Spleen (tissue), 11 donors: Measurements from ENCODE around the gene PRDM16. TPM values are rescaled to one million over a fixed set of nuclear protein-coding genes. Genes with fewer than 3 reads are reported as not detected.

Source experiments
- DNase-seq: peaks from one replicate; pipeline ENCODE4 v3.0.0-alpha.2; 2020
- H3K27ac ChIP-seq, 8 donors: fragments of 200-600 bp; sonication (generic) in 7 of 8; 1 replicate in 4 of 8; 2 replicates in 4 of 8; pipeline versions ENCODE4 v1.5.0 to v1.8.0; 2016 to 2021; ENCODE audit warnings: inconsistent platforms in 4 of 8, mild to moderate bottlenecking in 4 of 8, moderate library complexity in 1 of 8
- H3K27me3 ChIP-seq, 7 donors: fragments of 200-600 bp; sonication (generic) in 6 of 7; replicated peaks in 1 of 7; 1 replicate in 4 of 7; 2 replicates in 3 of 7; pipeline versions ENCODE4 v1.5.0 to v1.8.0; 2016 to 2021; ENCODE audit warnings: inconsistent platforms in 3 of 7, mild to moderate bottlenecking in 1 of 7
- H3K36me3 ChIP-seq, 6 donors: fragments of 200-600 bp; sonication (generic) in 5 of 6; 1 replicate in 4 of 6; 2 replicates in 2 of 6; pipeline versions ENCODE4 v1.5.0 to v1.8.0; 2016 to 2021; ENCODE audit warnings: inconsistent platforms in 2 of 6
- H3K4me1 ChIP-seq, 6 donors: fragments of 200-600 bp; sonication (generic) in 5 of 6; 1 replicate in 3 of 6; 2 replicates in 3 of 6; pipeline versions ENCODE4 v1.5.0 to v1.8.0; 2016 to 2021; ENCODE audit warnings: inconsistent platforms in 3 of 6
- H3K4me3 ChIP-seq, 8 donors: fragments of 200-600 bp; sonication (generic) in 7 of 8; 1 replicate in 4 of 8; 2 replicates in 4 of 8; pipeline versions ENCODE4 v1.5.0 to v1.8.0; 2016 to 2021; ENCODE audit warnings: inconsistent platforms in 4 of 8, mild to moderate bottlenecking in 4 of 8, moderate library complexity in 2 of 8
- H3K9me3 ChIP-seq, 8 donors: fragments of 200-600 bp; sonication (generic) in 7 of 8; 1 replicate in 4 of 8; 2 replicates in 4 of 8; pipeline versions ENCODE4 v1.5.0 to v1.8.0; 2016 to 2021; ENCODE audit warnings: inconsistent platforms in 4 of 8
- POLR2A ChIP-seq, 3 donors: fragments of 450-650 bp; IDR thresholded peaks; one replicate each; pipeline ENCODE4 v1.5.1; 2017; ENCODE audit warnings: antibody characterized with exemption in 3 of 3, mild to moderate bottlenecking in 1 of 3
- POLR2AphosphoS5 ChIP-seq, 3 donors: sonication (generic); formaldehyde crosslinking; IDR thresholded peaks; one replicate each; pipeline ENCODE4 v1.5.1; 2017; ENCODE audit warnings: antibody characterized with exemption in 3 of 3
- WGBS, 5 donors: extraction: QIAGEN DNeasy Blood & Tissue Kit in 3 of 5; methylation state at CpG; one replicate each; pipeline versions ENCODE4 v1.1.5 to v1.1.7; 2013 to 2018; 5-methylcytosine and 5-hydroxymethylcytosine counted together
- intact Hi-C: fragments of 100-400 bp; cut with DNase I; formaldehyde crosslinking; loops from one replicate; pipeline ENCODE4 v1.15.0; 2023; ENCODE audit warnings: low total_unique reads
- polyA plus RNA-seq, 3 donors: library from polyadenylated mRNA; stranded (reverse); fragments of 200-250 nt; gene quantifications; one replicate each; pipeline ENCODE4 v1.2.1, GENCODE V29; 2013
- total RNA-seq, 7 donors: library from RNA; depleted of rRNA in 3 of 7; stranded (reverse); fragments of >200 nt in 3 of 7; fragmentation: NEBNext Ultra II Directional in 4 of 7; extraction: Animal tissue kit (Norgen Biotek cat#: 25700) in 4 of 7; gene quantifications; one replicate each; pipeline versions ENCODE4 v1.1.0 to v1.2.1, GENCODE V29; 2016 to 2021
- TF ChIP-seq, protein P1 (sequence below), 11 experiments: fragments of 200-600 bp in 7 of 11; fragments of 450-650 bp in 4 of 11; sonication (generic) in 4 of 11; IDR thresholded peaks in 8 of 11; conservative IDR thresholded peaks in 3 of 11; 1 replicate in 7 of 11; 2 replicates in 4 of 11; pipeline versions ENCODE4 v1.4.0 to v1.8.0; 2016 to 2021; ENCODE audit warnings: antibody characterized with exemption in 11 of 11, inconsistent platforms in 4 of 11, mild to moderate bottlenecking in 1 of 11
- donor health status: healthy with polysubstance abuse.
- donor health status: DM: no; HTN: no; CAD: no; lungs with moderate emphysema.
- donor health status: DM: no; HTN: no; CAD: no.
- donor health status: Bipolar disorder and iron deficiency.
- donor health status: healthy.
- donor health status: DM: no; HTN: no; CAD: no.
- donor health status: DM: yes; HTN: yes; CAD: no.

Gene PRDM16
- total and polyA plus RNA-seq, 10 donors = 0.43 to 3.2 (median 1.4) TPM

- no peak overlapping the region for H3K27ac ChIP-seq
Measured at GRCh38 chr1:3160647-3161145, 91.7 kb downstream of the PRDM16 start.

GRCh38 chr1:3161176-3161840 is 92.3 kb downstream of the PRDM16 start:
- peaks cover 0 to 63% (median 5%) of the 10 kb centered on the region in 7 donors for H3K27me3 ChIP-seq
- no peak overlapping the region for H3K4me3 ChIP-seq
- H3K9me3 ChIP-seq = no peaks in the 10 kb centered on the region
- WGBS, 5 donors = 44 to 54% (median 49%) methylated on average over 30 of the region's 30 CpGs
- TF ChIP-seq POLR2A (IDR thresholded peaks at IDR 0.05) (no peak), POLR2AphosphoS5 (IDR thresholded peaks at IDR 0.05) (no peak)
- TF ChIP-seq, protein P1, sequence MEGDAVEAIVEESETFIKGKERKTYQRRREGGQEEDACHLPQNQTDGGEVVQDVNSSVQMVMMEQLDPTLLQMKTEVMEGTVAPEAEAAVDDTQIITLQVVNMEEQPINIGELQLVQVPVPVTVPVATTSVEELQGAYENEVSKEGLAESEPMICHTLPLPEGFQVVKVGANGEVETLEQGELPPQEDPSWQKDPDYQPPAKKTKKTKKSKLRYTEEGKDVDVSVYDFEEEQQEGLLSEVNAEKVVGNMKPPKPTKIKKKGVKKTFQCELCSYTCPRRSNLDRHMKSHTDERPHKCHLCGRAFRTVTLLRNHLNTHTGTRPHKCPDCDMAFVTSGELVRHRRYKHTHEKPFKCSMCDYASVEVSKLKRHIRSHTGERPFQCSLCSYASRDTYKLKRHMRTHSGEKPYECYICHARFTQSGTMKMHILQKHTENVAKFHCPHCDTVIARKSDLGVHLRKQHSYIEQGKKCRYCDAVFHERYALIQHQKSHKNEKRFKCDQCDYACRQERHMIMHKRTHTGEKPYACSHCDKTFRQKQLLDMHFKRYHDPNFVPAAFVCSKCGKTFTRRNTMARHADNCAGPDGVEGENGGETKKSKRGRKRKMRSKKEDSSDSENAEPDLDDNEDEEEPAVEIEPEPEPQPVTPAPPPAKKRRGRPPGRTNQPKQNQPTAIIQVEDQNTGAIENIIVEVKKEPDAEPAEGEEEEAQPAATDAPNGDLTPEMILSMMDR (IDR thresholded peaks at IDR 0.05 in 8 of 11, conservative IDR thresholded peaks at IDR 0.05 in 3 of 11) = no peak
- H3K36me3 ChIP-seq = no peaks in the 10 kb centered on the region
- intact Hi-C loops = no loop called here
- H3K4me1 ChIP-seq = peaks cover 0 to 12% (median 5%) of the 10 kb centered on the region in 6 donors
- DNase-seq = no peak
- no peak overlapping the region for H3K27ac ChIP-seq

More at GRCh38 chr1:3160647-3161145, 91.7 kb downstream of the PRDM16 start:
- Histone ChIP-seq H3K27me3 (peaks cover 0 to 64% (median 5%) of the 10 kb centered on the region in 7 donors), H3K4me3 (no peak overlapping the region), H3K36me3 (no peaks in the 10 kb centered on the region), H3K4me1 (peaks cover 0 to 12% (median 5%) of the 10 kb centered on the region in 6 donors), H3K9me3 (no peaks in the 10 kb centered on the region)
- no peak for TF ChIP-seq POLR2A (IDR thresholded peaks at IDR 0.05)
- TF ChIP-seq, protein P1 (IDR thresholded peaks at IDR 0.05 in 8 of 11, conservative IDR thresholded peaks at IDR 0.05 in 3 of 11) = no peak
- no peak for TF ChIP-seq POLR2AphosphoS5 (IDR thresholded peaks at IDR 0.05)
- intact Hi-C loops = no loop called here
- DNase-seq = no peak
- 34 to 60% (median 35%) methylated on average over 12 of the region's 12 CpGs for WGBS, 5 donors

DNA sequence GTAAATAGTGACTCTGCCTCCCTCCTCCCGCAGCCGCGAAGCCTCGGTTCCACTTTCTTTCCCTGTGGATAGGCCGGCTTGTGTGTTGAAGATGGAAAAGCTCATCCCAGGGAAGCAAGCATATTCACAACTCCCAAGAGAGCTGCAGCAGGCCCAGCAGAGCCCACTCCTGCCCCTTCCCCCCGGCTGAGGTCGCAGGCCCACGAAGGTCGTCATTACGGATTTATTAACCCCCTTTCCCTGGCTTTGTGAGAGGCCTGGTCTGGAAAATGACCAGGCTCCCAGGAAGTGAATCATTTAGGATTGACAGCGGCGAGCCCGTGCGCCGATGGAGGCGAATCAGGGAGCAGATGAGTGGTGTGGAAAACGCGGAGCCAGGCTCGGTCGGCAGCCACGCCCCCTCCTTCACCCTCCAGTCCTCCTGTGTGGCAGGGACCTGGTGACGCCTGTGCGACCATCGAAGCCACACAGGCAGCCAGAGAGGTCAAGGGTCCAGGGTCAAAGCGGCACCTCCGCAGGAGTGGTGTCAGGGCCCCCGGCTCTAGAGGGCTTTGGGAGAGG is 93.4 kb downstream of the PRDM16 start:
- no peaks in the 10 kb centered on the region for H3K9me3 ChIP-seq
- peaks cover 0 to 52% (median 5%) of the 10 kb centered on the region in 7 donors for H3K27me3 ChIP-seq
- TF ChIP-seq POLR2AphosphoS5 (IDR thresholded peaks at IDR 0.05) = no peak
- no peak for TF ChIP-seq POLR2A (IDR thresholded peaks at IDR 0.05)
- TF ChIP-seq, protein P1 (IDR thresholded peaks at IDR 0.05 in 8 of 11, conservative IDR thresholded peaks at IDR 0.05 in 3 of 11) = no peak
- H3K4me1 ChIP-seq = peaks cover 0 to 12% (median 5%) of the 10 kb centered on the region in 6 donors
- intact Hi-C loops = no loop called here
- 82 to 93% (median 91%) methylated on average over 26 to 27 of the region's 27 CpGs for WGBS, 5 donors
- no peaks in the 10 kb centered on the region for H3K36me3 ChIP-seq
- H3K4me3 ChIP-seq = no peak overlapping the region
- DNase-seq = no peak
- H3K27ac ChIP-seq = no peak overlapping the region

- 75 to 84% (median 80%) methylated on average over 12 to 15 of the region's 15 CpGs for WGBS, 5 donors
- no peak overlapping the region for H3K4me3 ChIP-seq
- intact Hi-C loops = no loop called here
- TF ChIP-seq POLR2AphosphoS5 (IDR thresholded peaks at IDR 0.05) (no peak), POLR2A (IDR thresholded peaks at IDR 0.05) (no peak)
- TF ChIP-seq, protein P1 (IDR thresholded peaks at IDR 0.05 in 8 of 11, conservative IDR thresholded peaks at IDR 0.05 in 3 of 11) = no peak
- H3K36me3 ChIP-seq = no peaks in the 10 kb centered on the region
- peaks cover 0 to 12% (median 5%) of the 10 kb centered on the region in 6 donors for H3K4me1 ChIP-seq
- H3K9me3 ChIP-seq = no peaks in the 10 kb centered on the region
- no peak overlapping the region for H3K27ac ChIP-seq
- H3K27me3 ChIP-seq = peaks cover 0 to 49% (median 5%) of the 10 kb centered on the region in 7 donors
- DNase-seq = no peak
Measured at GRCh38 chr1:3163356-3163755, 94.4 kb downstream of the PRDM16 start.
